ENCODE data around the gene PDE8A.

- TF ChIP-seq CTCF (IDR thresholded peaks at IDR 0.05; ENCODE audit: insufficient read depth, low read length, poor library complexity, severe bottlenecking) (no peak), EZH2phosphoT487 (conservative IDR thresholded peaks at IDR 0.05; ENCODE audit: low read length) (no peak)
Measured at GRCh38 chr15:85047271-85047948, 65.8 kb downstream of the PDE8A start.
